ENCODE results near the gene NUP205.

The NUP205 gene

GRCh38 chr7:135512135-135512887 is 45.4 kb upstream of the NUP205 start:
- H3K9me2 ChIP-seq (ENCODE audit: low read depth, low read length): no peaks in the 10 kb centered on the region
- no peak overlapping the region for H3K4me3 ChIP-seq (ENCODE audit: low read depth, low read length, poor library complexity, severe bottlenecking)
- H3K4me1 ChIP-seq (ENCODE audit: insufficient read depth, low read length, severe bottlenecking): peaks cover 28% of the 10 kb centered on the region
- 0 out of 2 replicates have a peak, but pooled peaks cover 3% of the 10 kb centered on the region for H3F3A ChIP-seq (ENCODE audit: insufficient read depth, low read length)
- H3K4me2 ChIP-seq (ENCODE audit: low read length): no peak overlapping the region
- no peaks in the 10 kb centered on the region for H3K9me3 ChIP-seq (ENCODE audit: low read length)
- H3K36me3 ChIP-seq (ENCODE audit: insufficient read depth, low read length): no peaks in the 10 kb centered on the region
- H2AFZ ChIP-seq (ENCODE audit: low read length): no peak overlapping the region
- no peak overlapping the region for H3K27ac ChIP-seq (ENCODE audit: low read depth, low read length, poor library complexity, severe bottlenecking)
- H3K79me2 ChIP-seq (ENCODE audit: insufficient read depth, low read length): peaks cover 23% of the 10 kb centered on the region
- TF ChIP-seq CTCF (IDR thresholded peaks at IDR 0.05; ENCODE audit: low read length) (peak; percentile 73), EZH2 (IDR thresholded peaks at IDR 0.05; ENCODE audit: borderline replicate concordance, low read length) (no peak)
- H4K20me1 ChIP-seq (ENCODE audit: insufficient read depth, low read length): no peaks in the 10 kb centered on the region
- H3K27me3 ChIP-seq (ENCODE audit: insufficient read depth, low read length): no peaks in the 10 kb centered on the region
- H3K9ac ChIP-seq (ENCODE audit: low read length): no peak overlapping the region

- no peak overlapping the region for H2AFZ ChIP-seq (ENCODE audit: low read length)
These were observed 42.9 kb upstream of the NUP205 start for GRCh38 chr7:135514856-135515255.

GRCh38 chr7:135517060-135517459 is 40.7 kb upstream of the NUP205 start:
- H3K27ac ChIP-seq (ENCODE audit: low read depth, low read length, poor library complexity, severe bottlenecking): no peak overlapping the region
- no peaks in the 10 kb centered on the region for H3K79me2 ChIP-seq (ENCODE audit: insufficient read depth, low read length)
- H3K36me3 ChIP-seq (ENCODE audit: insufficient read depth, low read length): no peaks in the 10 kb centered on the region
- no peak for TF ChIP-seq CTCF (IDR thresholded peaks at IDR 0.05; ENCODE audit: low read length)
- TF ChIP-seq EZH2 (IDR thresholded peaks at IDR 0.05; ENCODE audit: borderline replicate concordance, low read length): no peak
- no peaks in the 10 kb centered on the region for H3K9me2 ChIP-seq (ENCODE audit: low read depth, low read length)
- no peaks in the 10 kb centered on the region for H4K20me1 ChIP-seq (ENCODE audit: insufficient read depth, low read length)
- H3K27me3 ChIP-seq (ENCODE audit: insufficient read depth, low read length): no peaks in the 10 kb centered on the region
- no peak overlapping the region for H2AFZ ChIP-seq (ENCODE audit: low read length)
- H3K9me3 ChIP-seq (ENCODE audit: low read length): no peaks in the 10 kb centered on the region
- H3K9ac ChIP-seq (ENCODE audit: low read length): no peak overlapping the region
- peaks cover 18% of the 10 kb centered on the region for H3K4me1 ChIP-seq (ENCODE audit: insufficient read depth, low read length, severe bottlenecking)
- no peak overlapping the region for H3K4me3 ChIP-seq (ENCODE audit: low read depth, low read length, poor library complexity, severe bottlenecking)
- 0 out of 2 replicates have a peak, but pooled peaks cover 3% of the 10 kb centered on the region for H3F3A ChIP-seq (ENCODE audit: insufficient read depth, low read length)
- no peak overlapping the region for H3K4me2 ChIP-seq (ENCODE audit: low read length)

More at GRCh38 chr7:135514856-135515255, 42.9 kb upstream of the NUP205 start:
- Histone ChIP-seq H3K9me2 (ENCODE audit: low read depth, low read length) (no peaks in the 10 kb centered on the region), H3K9ac (ENCODE audit: low read length) (no peak overlapping the region), H3K4me2 (ENCODE audit: low read length) (no peak overlapping the region), H3K36me3 (ENCODE audit: insufficient read depth, low read length) (no peaks in the 10 kb centered on the region), H3K4me1 (ENCODE audit: insufficient read depth, low read length, severe bottlenecking) (peaks cover 23% of the 10 kb centered on the region), H4K20me1 (ENCODE audit: insufficient read depth, low read length) (no peaks in the 10 kb centered on the region), H3K27me3 (ENCODE audit: insufficient read depth, low read length) (no peaks in the 10 kb centered on the region), H3K79me2 (ENCODE audit: insufficient read depth, low read length) (no peaks in the 10 kb centered on the region), H3K27ac (ENCODE audit: low read depth, low read length, poor library complexity, severe bottlenecking) (no peak overlapping the region), H3F3A (ENCODE audit: insufficient read depth, low read length) (0 out of 2 replicates have a peak, but pooled peaks cover 3% of the 10 kb centered on the region), H3K4me3 (ENCODE audit: low read depth, low read length, poor library complexity, severe bottlenecking) (no peak overlapping the region), H3K9me3 (ENCODE audit: low read length) (no peaks in the 10 kb centered on the region)
- TF ChIP-seq CTCF (IDR thresholded peaks at IDR 0.05; ENCODE audit: low read length): no peak
- no peak for TF ChIP-seq EZH2 (IDR thresholded peaks at IDR 0.05; ENCODE audit: borderline replicate concordance, low read length)

All from OCI-LY1 (cell line).